DOHH2 (cell line): ENCODE results near the gene LPAR1.

Source experiments
- H3F3A ChIP-seq: fragments of 200-600 bp; sonication (generic), shearing (Covaris generic); 2 replicates; pipeline ENCODE4 v1.6.0; 2016; ENCODE audit warnings: antibody characterized with exemption, mild to moderate bottlenecking; ENCODE audit not compliant: control insufficient read depth, insufficient read depth
- H3K27ac ChIP-seq: fragments of 200-600 bp; sonication (generic); 2 replicates; pipeline ENCODE4 v1.5.1; 2014; ENCODE audit warnings: low read depth, mild to moderate bottlenecking, low read length, moderate library complexity
- H3K27me3 ChIP-seq: fragments of 200-600 bp; sonication (generic); 2 replicates; pipeline ENCODE4 v1.6.1; 2014; ENCODE audit warnings: mild to moderate bottlenecking, low read length, mixed read lengths; ENCODE audit not compliant: control insufficient read depth
- H3K36me3 ChIP-seq: fragments of 200-600 bp; sonication (generic); 2 replicates; pipeline ENCODE4 v1.6.1; 2014; ENCODE audit warnings: mild to moderate bottlenecking, low read length, moderate library complexity, mixed read lengths; ENCODE audit not compliant: control insufficient read depth
- H3K4me1 ChIP-seq: fragments of 200-600 bp; sonication (generic); 2 replicates; pipeline ENCODE4 v1.6.1; 2014; ENCODE audit warnings: mild to moderate bottlenecking, low read length, mixed read lengths; ENCODE audit not compliant: control insufficient read depth
- H3K4me2 ChIP-seq: fragments of 200-600 bp; sonication (generic); 2 replicates; pipeline ENCODE4 v1.6.0; 2014; ENCODE audit warnings: mild to moderate bottlenecking, low read length, moderate library complexity
- H3K4me3 ChIP-seq: fragments of 200-600 bp; sonication (generic); 2 replicates; pipeline ENCODE4 v1.5.1; 2014; ENCODE audit warnings: mild to moderate bottlenecking, low read length, mixed read lengths
- H3K79me2 ChIP-seq: fragments of 200-600 bp; sonication (generic); 2 replicates; pipeline ENCODE4 v1.6.1; 2014; ENCODE audit warnings: mild to moderate bottlenecking, low read length, mixed read lengths; ENCODE audit not compliant: control insufficient read depth
- H3K9me2 ChIP-seq: fragments of 200-600 bp; sonication (generic); replicated peaks from 2 replicates; pipeline ENCODE4 v1.6.1; 2014; ENCODE audit warnings: mild to moderate bottlenecking, low read length, mixed read lengths; ENCODE audit not compliant: control insufficient read depth
- H3K9me3 ChIP-seq: fragments of 200-600 bp; sonication (generic); 2 replicates; pipeline ENCODE4 v1.6.1; 2014; ENCODE audit warnings: antibody characterized with exemption, low read length, mixed read lengths; ENCODE audit not compliant: control insufficient read depth, insufficient read depth
- H4K20me1 ChIP-seq: fragments of 200-600 bp; sonication (generic); 2 replicates; pipeline ENCODE4 v1.6.0; 2014; ENCODE audit warnings: low read depth, mild to moderate bottlenecking, antibody characterized with exemption, low read length, moderate library complexity; ENCODE audit not compliant: control insufficient read depth, insufficient read depth
- CTCF ChIP-seq: fragments of 200-600 bp; sonication (generic); IDR thresholded peaks from one replicate; pipeline ENCODE4 v1.5.1; 2014; ENCODE audit warnings: antibody characterized with exemption, mild to moderate bottlenecking, low read depth, low read length; ENCODE audit not compliant: poor library complexity, severe bottlenecking
- EZH2phosphoT487 ChIP-seq: fragments of 200-600 bp; sonication (generic); IDR thresholded peaks from 2 replicates; pipeline ENCODE4 v1.6.1; 2017; ENCODE audit warnings: borderline replicate concordance, mild to moderate bottlenecking, antibody characterized with exemption, low read length, moderate library complexity, mixed read lengths

The LPAR1 gene

DNA sequence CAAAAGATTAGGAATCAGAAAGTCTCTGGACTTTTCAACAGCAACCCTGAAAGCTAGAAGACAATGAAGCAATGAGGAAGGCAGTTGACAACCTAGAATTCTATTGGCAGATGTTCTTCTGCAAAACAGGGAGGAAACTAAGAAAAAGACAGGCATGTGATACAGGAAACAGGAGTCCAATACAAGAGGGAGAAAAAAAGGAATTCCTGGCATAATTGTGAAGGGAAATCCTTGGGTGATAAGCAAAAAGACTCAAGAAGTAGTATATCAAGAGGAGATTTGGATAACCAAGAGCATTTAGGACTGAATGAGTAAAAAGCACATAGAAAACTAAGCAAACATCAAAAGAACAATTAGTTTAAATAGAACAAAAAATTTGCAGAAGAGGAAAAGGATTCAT, 58.6 kb downstream of the LPAR1 start:
- Histone ChIP-seq H3K27me3 (no peaks in the 10 kb centered on the region), H3K27ac (no peak overlapping the region), H3K36me3 (no peaks in the 10 kb centered on the region), H3K9me3 (no peaks in the 10 kb centered on the region), H3K4me2 (no peak overlapping the region), H3F3A (no peaks in the 10 kb centered on the region), H3K9me2 (no peaks in the 10 kb centered on the region), H3K4me1 (no peaks in the 10 kb centered on the region), H4K20me1 (no peaks in the 10 kb centered on the region), H3K4me3 (no peak overlapping the region), H3K79me2 (no peaks in the 10 kb centered on the region)
- TF ChIP-seq EZH2phosphoT487 = no peak
- no peak for TF ChIP-seq CTCF

- TF ChIP-seq CTCF (no peak), EZH2phosphoT487 (no peak)
- H3K4me2 ChIP-seq = no peak overlapping the region
- H3K36me3 ChIP-seq = no peaks in the 10 kb centered on the region
- H3K79me2 ChIP-seq = no peaks in the 10 kb centered on the region
- no peaks in the 10 kb centered on the region for H3F3A ChIP-seq
- no peak overlapping the region for H3K27ac ChIP-seq
- no peaks in the 10 kb centered on the region for H3K9me2 ChIP-seq
- H3K4me3 ChIP-seq = no peak overlapping the region
- no peaks in the 10 kb centered on the region for H4K20me1 ChIP-seq
- H3K4me1 ChIP-seq = no peaks in the 10 kb centered on the region
- no peaks in the 10 kb centered on the region for H3K9me3 ChIP-seq
- no peaks in the 10 kb centered on the region for H3K27me3 ChIP-seq
Measured at GRCh38 chr9:110978516-110978915, 59.8 kb downstream of the LPAR1 start.

DNA sequence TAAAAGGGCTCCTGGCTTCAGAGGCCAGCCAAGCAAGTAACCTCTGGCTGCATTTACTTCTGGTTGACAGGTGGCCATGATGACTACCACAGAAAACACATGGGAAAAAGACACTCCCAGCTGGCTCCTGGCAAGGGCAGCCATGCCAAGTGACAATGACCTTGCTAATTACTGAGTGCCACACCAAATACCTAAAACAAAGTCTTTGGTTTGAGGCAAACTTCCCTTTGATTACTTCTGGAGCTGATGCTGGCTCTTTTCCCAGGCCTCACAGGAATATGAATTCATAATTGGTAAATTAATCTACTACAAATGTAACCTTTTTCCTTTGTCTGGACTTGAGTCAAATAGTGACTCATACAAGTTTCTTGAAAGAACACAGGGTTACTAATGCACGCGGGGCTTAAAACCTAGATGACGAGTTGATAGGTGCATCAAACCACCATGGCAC, 61.0 kb downstream of the LPAR1 start:
- H3K36me3 ChIP-seq = no peaks in the 10 kb centered on the region
- H3K4me1 ChIP-seq = no peaks in the 10 kb centered on the region
- TF ChIP-seq CTCF = no peak
- TF ChIP-seq EZH2phosphoT487 = no peak
- H3F3A ChIP-seq = no peaks in the 10 kb centered on the region
- H3K27ac ChIP-seq = no peak overlapping the region
- H3K27me3 ChIP-seq = no peaks in the 10 kb centered on the region
- H3K9me3 ChIP-seq = no peaks in the 10 kb centered on the region
- H3K79me2 ChIP-seq = no peaks in the 10 kb centered on the region
- H3K4me3 ChIP-seq = no peak overlapping the region
- H4K20me1 ChIP-seq = no peaks in the 10 kb centered on the region
- no peak overlapping the region for H3K4me2 ChIP-seq
- H3K9me2 ChIP-seq = no peaks in the 10 kb centered on the region

- no peaks in the 10 kb centered on the region for H3F3A ChIP-seq
- H4K20me1 ChIP-seq = no peaks in the 10 kb centered on the region
- TF ChIP-seq CTCF (no peak), EZH2phosphoT487 (no peak)
- H3K36me3 ChIP-seq = no peaks in the 10 kb centered on the region
- H3K4me3 ChIP-seq = no peak overlapping the region
- H3K27me3 ChIP-seq = no peaks in the 10 kb centered on the region
- H3K27ac ChIP-seq = no peak overlapping the region
- H3K4me2 ChIP-seq = no peak overlapping the region
- no peaks in the 10 kb centered on the region for H3K79me2 ChIP-seq
- no peaks in the 10 kb centered on the region for H3K9me3 ChIP-seq
- no peaks in the 10 kb centered on the region for H3K4me1 ChIP-seq
- no peaks in the 10 kb centered on the region for H3K9me2 ChIP-seq
Measured at GRCh38 chr9:110975969-110976368, 62.3 kb downstream of the LPAR1 start.
